HepG2 (cell line): Measurements from ENCODE around the gene VILL. TPM values are rescaled to one million over a fixed set of nuclear protein-coding genes. Genes with fewer than 3 reads are reported as not detected.
"Not testable (repeated sequence)": the region's sequence is repeated elsewhere in the genome, so short reads cannot be mapped to it uniquely, and the experiment has no call there.

Experiments
- ATAC-seq: fragments of 200-7000 bp; cut with Tn5 transposase; 3 replicates; pipeline ENCODE4 v1.9.1; 2020; ENCODE audit warnings: mild to moderate bottlenecking, moderate library complexity
- BruUV-seq: library from RNA; stranded (reverse); fragments of 400-500 nt; replicated peaks from 2 replicates; lab custom pipeline; 2021; lab: Mats Ljungman, UMichigan
- CTCF ChIA-PET: fragments of 300-600 bp; formaldehyde crosslinking; extraction: SDS; loops from one replicate; lab custom pipeline; 2021; ENCODE audit warnings: low total read pairs, inconsistent platforms, low intra/inter-chr PET ratio; lab: Yijun Ruan, JAX
- POLR2A ChIA-PET: fragments of 350-600 bp; sonication (Branson Sonifier 250); formaldehyde crosslinking; loops from one replicate; lab custom pipeline; 2020; ENCODE audit warnings: antibody characterized with exemption, inconsistent platforms; lab: Yijun Ruan, JAX
- DNase-seq: peaks from one replicate; pipeline ENCODE4 v3.0.0-alpha.2; 2015; ENCODE audit warnings: low spot score
- FAIRE-seq: peaks from 3 replicates; lab custom pipeline; 2011; peaks lifted over from hg19 to GRCh38; lab: Jason Lieb, UNC
- H2AFZ ChIP-seq: one replicate; pipeline ENCODE4 v1.6.1; 2011; ENCODE audit warnings: low read length, inconsistent platforms
- H3K27ac ChIP-seq: fragments of 300-600 bp; 3 replicates; pipeline ENCODE4 v1.8.0; 2011; ENCODE audit warnings: mixed run types, mild to moderate bottlenecking, mixed read lengths, low read length, inconsistent platforms; ENCODE audit not compliant: insufficient read depth; ENCODE audit errors: extremely low read length
- H3K27me3 ChIP-seq, 2 experiments: fragments of 200-600 bp in 1 of 2; 2 replicates in 1 of 2; 3 replicates in 1 of 2; pipeline versions ENCODE4 v1.6.0 to v1.8.0; 2011; ENCODE audit warnings: low read length in 2 of 2, mild to moderate bottlenecking in 2 of 2, moderate library complexity in 2 of 2, inconsistent platforms in 1 of 2; ENCODE audit not compliant: insufficient read depth in 2 of 2, control insufficient read depth in 1 of 2
- H3K36me3 ChIP-seq, 2 experiments: fragments of 200-600 bp in 1 of 2; replicated peaks in 1 of 2; 2 replicates in 1 of 2; 3 replicates in 1 of 2; pipeline versions ENCODE4 v1.5.1 to v1.8.0; 2011; ENCODE audit warnings: low read length in 2 of 2, inconsistent platforms in 1 of 2; ENCODE audit not compliant: insufficient read depth in 2 of 2, control insufficient read depth in 1 of 2
- H3K4me1 ChIP-seq: 2 replicates; pipeline ENCODE4 v1.5.1; 2012; ENCODE audit warnings: low read length, inconsistent platforms; ENCODE audit not compliant: insufficient read depth
- H3K4me2 ChIP-seq: 2 replicates; pipeline ENCODE4 v1.6.0; 2011; ENCODE audit warnings: low read depth, low read length, inconsistent platforms
- H3K4me3 ChIP-seq, 3 experiments: fragments of 200-600 bp in 1 of 3; sonication (generic), shearing (Covaris generic) in 1 of 3; replicated peaks in 1 of 3; 2 replicates each; pipeline ENCODE4 v1.5.1; 2011 to 2016; ENCODE audit warnings: low read length in 3 of 3, inconsistent platforms in 2 of 3, low read depth in 2 of 3, mild to moderate bottlenecking in 2 of 3, control low read depth in 1 of 3, mixed read lengths in 1 of 3; ENCODE audit not compliant: insufficient read depth in 1 of 3
- H3K79me2 ChIP-seq: one replicate; pipeline ENCODE4 v1.6.1; 2011; ENCODE audit warnings: low read length, inconsistent platforms; ENCODE audit not compliant: insufficient read depth
- H3K9ac ChIP-seq: 2 replicates; pipeline ENCODE4 v1.6.0; 2011; ENCODE audit warnings: mild to moderate bottlenecking, low read depth, low read length, inconsistent platforms; ENCODE audit not compliant: insufficient read depth
- H3K9me3 ChIP-seq: 2 replicates; pipeline ENCODE4 v1.5.1; 2012; ENCODE audit warnings: mild to moderate bottlenecking, low read length
- H4K20me1 ChIP-seq: 2 replicates; pipeline ENCODE4 v1.6.0; 2011; ENCODE audit warnings: inconsistent platforms, mild to moderate bottlenecking, low read length, moderate library complexity; ENCODE audit not compliant: insufficient read depth
- ATF5 ChIP-seq: sonication (generic); formaldehyde crosslinking; IDR thresholded peaks from 2 replicates; pipeline ENCODE4 v1.4.0; 2020; ENCODE audit warnings: mild to moderate bottlenecking, low read depth, missing genetic modification reagents
- FOXO4 ChIP-seq: sonication (generic); formaldehyde crosslinking; conservative IDR thresholded peaks from 2 replicates; pipeline ENCODE4 v1.8.1; 2023; ENCODE audit warnings: missing genetic modification reagents
- NR1H2 ChIP-seq: sonication (generic); formaldehyde crosslinking; IDR thresholded peaks from 2 replicates; pipeline ENCODE4 v1.8.1; 2022; ENCODE audit warnings: low read depth, missing genetic modification reagents, borderline replicate concordance
- NR2C2 ChIP-seq: sonication (generic); formaldehyde crosslinking; IDR thresholded peaks from 2 replicates; pipeline ENCODE4 v1.4.0; 2020; ENCODE audit warnings: missing genetic modification reagents, mild to moderate bottlenecking, moderate library complexity, borderline replicate concordance
- PAX8 ChIP-seq: sonication (generic); formaldehyde crosslinking; IDR thresholded peaks from 2 replicates; pipeline ENCODE4 v1.8.0; 2022; ENCODE audit warnings: mild to moderate bottlenecking, missing genetic modification reagents, borderline replicate concordance
- POLR2G ChIP-seq: fragments of 200-400 bp; formaldehyde crosslinking; IDR thresholded peaks from 2 replicates; pipeline ENCODE4 v1.6.1; 2018; ENCODE audit warnings: mild to moderate bottlenecking, low read depth, low read length, moderate library complexity
- SMARCC2 ChIP-seq: fragments of 450-650 bp; IDR thresholded peaks from 2 replicates; pipeline ENCODE4 v1.6.1; 2017; ENCODE audit warnings: antibody characterized with exemption, mild to moderate bottlenecking
- SP140L ChIP-seq: sonication (generic); formaldehyde crosslinking; IDR thresholded peaks from 2 replicates; pipeline ENCODE4 v1.4.0; 2020; ENCODE audit warnings: missing genetic modification reagents, borderline replicate concordance
- ZBTB26 ChIP-seq: IDR thresholded peaks from 2 replicates; pipeline ENCODE4 v1.6.1; 2016; ENCODE audit warnings: missing compliant biosample characterization, missing genetic modification reagents, borderline replicate concordance
- ZNF567 ChIP-seq: sonication (generic); formaldehyde crosslinking; IDR thresholded peaks from 2 replicates; pipeline ENCODE4 v1.8.1; 2023; ENCODE audit warnings: mild to moderate bottlenecking, missing genetic modification reagents, borderline replicate concordance
- ZNF761 ChIP-seq: sonication (generic); formaldehyde crosslinking; conservative IDR thresholded peaks from 2 replicates; pipeline ENCODE4 v1.4.0; 2020; ENCODE audit warnings: mild to moderate bottlenecking, missing genetic modification reagents
- ZNF784 ChIP-seq: sonication (generic); formaldehyde crosslinking; IDR thresholded peaks from 2 replicates; pipeline ENCODE4 v1.5.1; 2020; ENCODE audit warnings: missing genetic modification reagents, mild to moderate bottlenecking, borderline replicate concordance
- WGBS: methylation state at CpG from one replicate; pipeline ENCODE4 v1.1.6; 2017; ENCODE audit warnings: low lambda C conversion rate; 5-methylcytosine and 5-hydroxymethylcytosine counted together
- in situ Hi-C: cut with HindIII; loops from 2 replicates; pipeline ENCODE4 v1.10.0; 2017; ENCODE audit warnings: low pct_unique_long_range_greater_than_20kb; ENCODE audit not compliant: extremely low pct_ligation_motif_present
- intact Hi-C: fragments of 100-400 bp; cut with micrococcal nuclease; formaldehyde crosslinking; loops from one replicate; pipeline ENCODE4 v1.10.0; 2022; ENCODE audit not compliant: unreplicated experiment
- polyA plus RNA-seq, 8 experiments: library from polyadenylated mRNA; depleted of rRNA in 3 of 8; stranded (reverse) in 7 of 8; unstranded in 1 of 8; fragments of >200 nt; fragmentation: Illumina TruSeq in 4 of 8; extraction: Trizol in 4 of 8; gene quantifications; 2 replicates each; pipeline versions ENCODE4 v1.2.1 to v1.2.3, GENCODE V29; 2011 to 2016; ENCODE audit warnings: low read depth in 4 of 8, missing spikeins in 1 of 8, mixed read lengths in 1 of 8; ENCODE audit not compliant: insufficient read depth in 1 of 8
- total RNA-seq, 5 experiments: library from RNA; depleted of rRNA; stranded (reverse); fragments of >200 nt; fragmentation: Illumina TruSeq; extraction: Trizol; gene quantifications; 2 replicates each; pipeline ENCODE4 v1.2.3, GENCODE V29; 2016; ENCODE audit warnings: low read depth in 1 of 5

The VILL gene
- total and polyA plus RNA-seq, 2 of the 13 experiments (the other 11 are each of a cell fraction or from before 2014, with no cell fraction given) = 3.2 to 5.3 TPM

- H3K9me3 ChIP-seq, H3K9ac ChIP-seq, BruUV-seq, H4K20me1 ChIP-seq, H3K79me2 ChIP-seq, DNase-seq, in situ Hi-C loops, H3K4me3 ChIP-seq, H2AFZ ChIP-seq, H3K27ac ChIP-seq, ATAC-seq, H3K36me3 ChIP-seq, POLR2A ChIA-PET, FAIRE-seq, intact Hi-C loops, CTCF ChIA-PET, H3K4me2 ChIP-seq: not testable (repeated sequence)
- WGBS = 58% methylated on average over 9 of the region's 9 CpGs
- Histone ChIP-seq H3K27me3 (peaks cover 10 to 48% of the 10 kb centered on the region in 2 experiments), H3K4me1 (peaks cover 15% of the 10 kb centered on the region)
These were observed 43.7 kb downstream of the VILL start for GRCh38 chr3:38034335-38034734.

GRCh38 chr3:38036286-38036685 is 45.7 kb downstream of the VILL start:
- no peak for FAIRE-seq
- DNase-seq = no peak
- no peak overlapping the region for H3K27ac ChIP-seq
- ChIA-PET POLR2A (no interaction called here), CTCF (no interaction called here)
- no peak overlapping the region for H3K4me3 ChIP-seq
- in situ Hi-C loops = no loop called here
- no peaks in the 10 kb centered on the region for H3K4me1 ChIP-seq
- intact Hi-C loops = no loop called here
- no peaks in the 10 kb centered on the region for H3K9me3 ChIP-seq
- H3K9ac ChIP-seq = no peak overlapping the region
- no peak overlapping the region for H2AFZ ChIP-seq
- H3K79me2 ChIP-seq = no peaks in the 10 kb centered on the region
- WGBS = 69% methylated on average over 5 of the region's 5 CpGs
- ATAC-seq = no peak
- H3K27me3 ChIP-seq = peaks cover 5 to 40% of the 10 kb centered on the region in 2 experiments; a peak in 4 of 5 replicates
- no peak overlapping the region for H3K4me2 ChIP-seq
- no TSS peak for BruUV-seq
- H4K20me1 ChIP-seq = no peaks in the 10 kb centered on the region
- H3K36me3 ChIP-seq = no peaks in the 10 kb centered on the region
- no peak for TF ChIP-seq SMARCC2
- no peak for TF ChIP-seq ZNF784 (CRISPR knock-in tag)
- no peak for TF ChIP-seq ZNF761 (CRISPR knock-in tag)
- no peak for TF ChIP-seq POLR2G
- TF ChIP-seq ZBTB26 (CRISPR knock-in tag) = no peak
- no peak for TF ChIP-seq PAX8 (CRISPR knock-in tag)
- no peak for TF ChIP-seq FOXO4 (CRISPR knock-in tag)
- no peak for TF ChIP-seq NR1H2 (CRISPR knock-in tag)
- TF ChIP-seq NR2C2 (CRISPR knock-in tag) = no peak
- TF ChIP-seq ATF5 (CRISPR knock-in tag) = no peak
- TF ChIP-seq SP140L (CRISPR knock-in tag) = no peak
- no peak for TF ChIP-seq ZNF567 (CRISPR knock-in tag)
